ENCODE measurements around the gene TMEM121B. TPM values are rescaled to one million over a fixed set of nuclear protein-coding genes. Genes with fewer than 3 reads are reported as not detected.
A peak's percentile ranks its signal among the peaks of the same experiment; 100 is the strongest.

The TMEM121B gene
- total RNA-seq, 2 experiments from 2014 or later = 0.13 to 0.14 TPM

DNA sequence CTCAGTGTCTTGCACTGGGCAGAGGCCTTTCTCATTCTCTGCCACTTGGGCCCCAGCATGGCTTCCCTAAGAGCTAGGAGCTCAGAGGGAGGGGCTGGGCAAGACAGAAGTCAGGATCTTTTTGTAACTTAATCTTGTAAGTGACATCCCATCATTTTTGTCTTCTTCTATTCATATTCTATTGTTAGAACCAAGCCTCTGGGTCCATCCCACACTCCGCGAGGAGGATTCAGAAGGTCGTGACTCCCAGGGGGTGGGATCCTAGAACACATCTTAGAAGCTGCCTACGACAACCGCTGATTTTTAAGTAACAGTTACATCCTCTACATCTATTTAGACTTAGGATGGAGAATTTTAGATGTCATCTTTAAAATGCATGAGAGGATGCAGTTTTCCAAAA lies 37.9 kb downstream of the TMEM121B start:
- Mint-ChIP-seq H3K4me1 (ENCODE audit: low read depth) (peaks cover 34% of the 10 kb centered on the region), H3K9me3 (no peaks in the 10 kb centered on the region), H3K36me3 (ENCODE audit: low read depth) (peaks cover 4% of the 10 kb centered on the region), H3K27me3 (no peaks in the 10 kb centered on the region), H3K4me3 (peak overlapping the region; percentile 55), H3K27ac (peak overlapping the region; percentile 52)
- intact Hi-C loops (cut with micrococcal nuclease) = no loop called here
- ATAC-seq (no peak), DNase-seq (no peak)
- no peak for TF ChIP-seq CTCF (IDR thresholded peaks at IDR 0.05)
- ChIA-PET POLR2A (interaction anchor here (0.6 kb wide), 1 partner anchor 913 kb away, joined by 3 read pairs; no protein-coding TSS in a partner anchor), CTCF (interaction anchor here (1.0 to 3.0 kb wide), 2 partner anchors 9 to 89 kb away, joined by 4 to 14 read pairs; no protein-coding TSS in a partner anchor)

GRCh38 chr22:17079572-17079971 lies 41.6 kb downstream of the TMEM121B start:
- CTCF ChIA-PET = interaction anchor here (9.1 kb wide), 1 partner anchor 94 kb away, joined by 94 read pairs; no protein-coding TSS in a partner anchor
- intact Hi-C loops (cut with micrococcal nuclease) = loop anchor here (5.0 kb wide), 2 partner anchors 93 to 423 kb away; no protein-coding TSS in a partner anchor
- no peaks in the 10 kb centered on the region for H3K36me3 Mint-ChIP-seq (ENCODE audit: low read depth)
- TF ChIP-seq CTCF (IDR thresholded peaks at IDR 0.05) = no peak
- H3K9me3 Mint-ChIP-seq = no peaks in the 10 kb centered on the region
- ATAC-seq (no peak), DNase-seq (no peak)
- H3K27me3 Mint-ChIP-seq = peaks cover 2% of the 10 kb centered on the region
- no peak overlapping the region for H3K27ac Mint-ChIP-seq
- POLR2A ChIA-PET = no interaction called here
- peaks cover 27% of the 10 kb centered on the region for H3K4me1 Mint-ChIP-seq (ENCODE audit: low read depth)
- H3K4me3 Mint-ChIP-seq = no peak overlapping the region

DNA sequence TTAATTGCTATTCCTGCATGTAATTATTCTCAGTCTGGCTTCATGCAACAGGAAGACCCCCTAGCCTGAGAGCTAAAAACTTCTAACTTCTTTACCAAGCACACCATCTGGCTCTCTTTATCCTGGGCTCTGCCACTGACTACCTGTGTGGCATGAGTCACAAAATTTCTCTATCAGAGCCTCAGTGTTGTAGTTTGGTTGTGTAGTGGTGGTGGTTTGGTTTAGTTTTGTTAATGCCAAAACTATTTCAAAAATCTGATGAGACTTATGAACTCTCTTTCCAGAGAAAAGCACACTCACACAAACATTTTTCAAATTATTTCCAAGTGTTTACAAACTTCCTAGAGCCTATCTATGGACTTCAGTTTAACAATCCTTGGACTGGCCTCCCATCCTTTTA lies 43.9 kb downstream of the TMEM121B start:
- Mint-ChIP-seq H3K27ac (no peak overlapping the region), H3K9me3 (no peaks in the 10 kb centered on the region), H3K36me3 (ENCODE audit: low read depth) (no peaks in the 10 kb centered on the region), H3K4me1 (ENCODE audit: low read depth) (peaks cover 18% of the 10 kb centered on the region), H3K4me3 (no peak overlapping the region), H3K27me3 (peaks cover 7% of the 10 kb centered on the region)
- ChIA-PET POLR2A (interaction anchor here (1.0 kb wide), 1 partner anchor 30 kb away, joined by 3 read pairs; no protein-coding TSS in a partner anchor), CTCF (interaction anchor here (1.3 to 9.1 kb wide), 3 partner anchors 19 to 424 kb away, joined by 4 to 94 read pairs (median 4); no protein-coding TSS in a partner anchor)
- no peak for TF ChIP-seq CTCF (IDR thresholded peaks at IDR 0.05)
- ATAC-seq = no peak
- no peak for DNase-seq
- intact Hi-C loops (cut with micrococcal nuclease) = loop anchor here (5.0 kb wide), 2 partner anchors 95 to 425 kb away; no protein-coding TSS in a partner anchor

DNA sequence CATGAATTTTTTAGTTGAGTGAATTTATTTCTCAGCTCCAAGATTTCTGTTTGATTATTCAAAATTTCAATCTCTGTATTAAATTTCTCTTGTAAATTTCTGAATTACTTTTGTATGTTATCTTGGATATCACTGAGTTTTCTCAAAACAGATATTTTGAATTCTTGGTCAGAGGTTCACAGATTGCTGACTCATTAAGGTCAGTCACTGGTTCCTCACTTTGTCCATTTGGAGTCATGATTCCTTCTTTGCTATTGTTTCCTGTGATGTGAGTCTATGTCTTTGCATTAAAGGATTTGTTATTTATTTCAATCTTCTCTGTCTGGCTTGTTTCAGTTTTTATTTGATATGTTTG lies 46.5 kb downstream of the TMEM121B start:
- intact Hi-C loops (cut with micrococcal nuclease) = loop anchor here (5.0 kb wide), 2 partner anchors 98 to 428 kb away; no protein-coding TSS in a partner anchor
- peaks cover 18% of the 10 kb centered on the region for H3K4me1 Mint-ChIP-seq (ENCODE audit: low read depth)
- no peak overlapping the region for H3K27ac Mint-ChIP-seq
- CTCF ChIA-PET = interaction anchor here (0.6 to 9.1 kb wide), 28 partner anchors 9 to 693 kb away, joined by 3 to 94 read pairs (median 4); partner anchors contain the start of genes ADA2 and IL17RA
- H3K27me3 Mint-ChIP-seq = peaks cover 7% of the 10 kb centered on the region
- H3K4me3 Mint-ChIP-seq = no peak overlapping the region
- no peaks in the 10 kb centered on the region for H3K9me3 Mint-ChIP-seq
- DNase-seq (no peak), ATAC-seq (no peak)
- POLR2A ChIA-PET = no interaction called here
- H3K36me3 Mint-ChIP-seq (ENCODE audit: low read depth) = no peaks in the 10 kb centered on the region
- TF ChIP-seq CTCF (IDR thresholded peaks at IDR 0.05) = no peak

DNA sequence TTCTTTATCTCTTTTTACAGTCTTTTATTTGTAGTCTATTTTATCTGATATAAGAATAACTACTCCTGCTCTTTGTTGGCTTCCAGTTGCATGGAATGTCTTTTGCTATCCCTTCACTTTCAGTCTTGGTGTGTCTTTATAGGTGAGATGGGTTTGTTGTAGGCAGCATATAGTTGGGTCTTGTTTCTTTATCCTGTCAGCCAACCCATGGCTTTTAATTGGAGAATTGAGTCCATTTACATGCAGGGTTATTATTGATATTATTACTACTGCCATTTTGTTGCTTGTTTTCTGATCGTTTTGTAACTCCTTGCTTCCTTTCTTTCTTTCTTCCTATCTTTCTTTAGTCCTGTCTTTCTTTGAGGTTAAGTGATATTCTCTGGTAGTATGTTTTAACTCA lies 48.3 kb downstream of the TMEM121B start:
- Mint-ChIP-seq H3K4me1 (ENCODE audit: low read depth) (peaks cover 18% of the 10 kb centered on the region), H3K4me3 (no peak overlapping the region), H3K9me3 (no peaks in the 10 kb centered on the region), H3K27ac (no peak overlapping the region), H3K27me3 (peaks cover 7% of the 10 kb centered on the region), H3K36me3 (ENCODE audit: low read depth) (no peaks in the 10 kb centered on the region)
- ChIA-PET CTCF (interaction anchor here (3.6 to 9.1 kb wide), 2 partner anchors 100 to 429 kb away, joined by 33 to 94 read pairs; no protein-coding TSS in a partner anchor), POLR2A (no interaction called here)
- DNase-seq = no peak
- TF ChIP-seq CTCF (IDR thresholded peaks at IDR 0.05) = no peak
- intact Hi-C loops (cut with micrococcal nuclease) = no loop called here
- no peak for ATAC-seq

Other genes with a start within 250 kb of the TMEM121B start
- not detected for gene GAB4, start 113.1 kb downstream of the TMEM121B start, total RNA-seq
- 10 to 100 TPM; 14.0 to 14.2 TPM for gene IL17RA, start 36.4 kb downstream of the TMEM121B start, total RNA-seq
- 10 to 100 TPM; 68.1 to 71.4 TPM for gene HDHD5, start 37.9 kb upstream of the TMEM121B start, total RNA-seq
- gene ADA2, start 98.1 kb upstream of the TMEM121B start, total RNA-seq = 10 to 100 TPM; 11.3 to 13.8 TPM
- gene CECR2, start 248.1 kb upstream of the TMEM121B start, total RNA-seq = under 1 TPM; 0.11 to 0.16 TPM

All from activated CD8-positive, alpha-beta T cell treated with anti-CD3 and anti-CD28 coated beads for 36 hours (primary cell).